ENCODE results near the gene ACSF3.

ACSF3 gene

DNA sequence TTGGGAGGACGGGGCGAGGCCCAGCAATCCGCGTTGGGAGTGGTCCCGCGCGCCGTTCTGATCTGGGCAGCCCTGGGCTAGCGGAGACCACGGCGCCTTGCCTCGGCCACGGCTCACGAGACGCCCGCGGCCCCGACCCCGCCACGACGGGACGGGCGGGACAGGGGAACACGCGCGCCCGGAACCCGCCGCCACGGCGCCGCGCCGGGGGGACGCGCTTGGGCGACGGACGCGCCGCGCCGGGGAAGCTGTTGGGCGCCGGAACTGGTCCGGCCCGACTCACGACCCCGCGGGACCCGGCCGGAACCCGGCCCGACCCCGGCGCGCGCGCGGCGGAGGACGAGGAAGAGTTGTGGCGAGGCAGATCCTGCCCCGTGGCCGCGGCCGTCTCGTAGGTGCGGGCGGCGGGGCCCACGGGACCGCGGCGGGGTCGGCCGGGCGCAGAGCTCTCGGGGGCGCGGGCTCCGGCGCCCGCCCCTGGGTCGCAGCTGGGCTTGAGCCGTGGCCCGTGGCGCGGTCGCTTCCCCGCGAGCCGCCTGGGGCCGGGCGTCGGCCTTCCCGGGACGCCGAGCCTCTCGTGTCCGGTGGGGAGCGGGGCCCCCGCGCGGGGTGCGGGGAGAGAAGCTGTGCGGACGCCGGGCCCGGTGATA lies at the start of gene ACSF3:
Gene ACSF3, plus strand, starts transcription at position 251 of the 650 bp plus-strand sequence. CDS start 6,830 bp downstream, outside the sequence.
- H3K4me3 ChIP-seq (replicated peaks; ENCODE audit: low read depth, low read length) = peak within 1 kb of the TSS; percentile 87
- no peak for DNase-seq (ENCODE audit: extremely low read depth, low read depth)

DNA sequence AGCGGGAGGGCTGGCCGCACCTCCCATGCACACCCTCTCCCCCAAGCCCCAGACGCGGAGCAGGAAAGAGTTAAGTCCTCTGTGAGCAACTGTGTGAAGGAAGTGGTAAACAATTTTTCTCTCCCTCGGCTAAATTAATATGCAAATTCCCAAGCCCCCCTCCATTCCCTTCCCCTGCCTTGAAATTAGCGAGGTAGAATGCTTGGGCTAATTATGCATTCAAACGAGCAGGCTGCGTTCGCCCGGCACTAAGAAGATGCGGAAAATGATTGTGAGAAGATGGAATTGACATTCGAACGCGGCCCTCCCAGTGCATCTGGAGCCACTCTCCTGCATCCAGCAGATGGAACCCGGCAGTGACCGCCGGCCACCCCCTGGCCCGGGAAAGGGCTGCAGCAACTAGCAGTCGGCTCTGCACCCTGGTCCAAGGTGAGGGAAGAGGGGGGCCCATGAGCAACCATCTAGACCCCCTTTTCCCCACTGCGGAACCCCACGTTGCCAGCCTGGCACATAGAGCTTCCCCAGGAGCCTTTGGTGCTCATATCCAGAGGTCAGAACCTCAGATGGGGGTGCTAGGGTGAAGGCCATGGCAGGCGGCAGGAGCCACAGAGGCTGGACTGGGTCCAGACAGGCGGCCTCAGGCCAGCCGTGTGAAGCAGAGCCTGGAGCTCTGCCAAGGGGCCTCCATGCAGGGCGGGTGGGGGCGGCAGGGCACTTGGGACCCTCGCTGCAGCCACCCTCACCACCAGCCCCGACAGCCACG lies 49.1 kb upstream of the ACSF3 start:
- H3K4me3 ChIP-seq (replicated peaks; ENCODE audit: low read depth, low read length) = no peak overlapping the region
- no peak for DNase-seq (ENCODE audit: extremely low read depth, low read depth)
- TF ChIP-seq CTCF (IDR thresholded peaks at IDR 0.05; ENCODE audit: low read depth, low read length, missing control alignments) = no peak

More for the DNA sequence above, at the start of gene ACSF3:
- no peak for TF ChIP-seq CTCF (IDR thresholded peaks at IDR 0.05; ENCODE audit: low read depth, low read length, missing control alignments)

- no peak for TF ChIP-seq CTCF (IDR thresholded peaks at IDR 0.05; ENCODE audit: low read depth, low read length, missing control alignments)
- no peak overlapping the region for H3K4me3 ChIP-seq (replicated peaks; ENCODE audit: low read depth, low read length)
- DNase-seq (ENCODE audit: extremely low read depth, low read depth) = no peak
Measured at GRCh38 chr16:89045181-89045815, 48.4 kb upstream of the ACSF3 start.

GRCh38 chr16:89045881-89046280 lies 47.8 kb upstream of the ACSF3 start:
- no peak overlapping the region for H3K4me3 ChIP-seq (replicated peaks; ENCODE audit: low read depth, low read length)
- DNase-seq (ENCODE audit: extremely low read depth, low read depth) = no peak
- TF ChIP-seq CTCF (IDR thresholded peaks at IDR 0.05; ENCODE audit: low read depth, low read length, missing control alignments) = no peak

GRCh38 chr16:89046491-89046890 lies 47.2 kb upstream of the ACSF3 start:
- no peak for DNase-seq (ENCODE audit: extremely low read depth, low read depth)
- no peak overlapping the region for H3K4me3 ChIP-seq (replicated peaks; ENCODE audit: low read depth, low read length)
- no peak for TF ChIP-seq CTCF (IDR thresholded peaks at IDR 0.05; ENCODE audit: low read depth, low read length, missing control alignments)

DNA sequence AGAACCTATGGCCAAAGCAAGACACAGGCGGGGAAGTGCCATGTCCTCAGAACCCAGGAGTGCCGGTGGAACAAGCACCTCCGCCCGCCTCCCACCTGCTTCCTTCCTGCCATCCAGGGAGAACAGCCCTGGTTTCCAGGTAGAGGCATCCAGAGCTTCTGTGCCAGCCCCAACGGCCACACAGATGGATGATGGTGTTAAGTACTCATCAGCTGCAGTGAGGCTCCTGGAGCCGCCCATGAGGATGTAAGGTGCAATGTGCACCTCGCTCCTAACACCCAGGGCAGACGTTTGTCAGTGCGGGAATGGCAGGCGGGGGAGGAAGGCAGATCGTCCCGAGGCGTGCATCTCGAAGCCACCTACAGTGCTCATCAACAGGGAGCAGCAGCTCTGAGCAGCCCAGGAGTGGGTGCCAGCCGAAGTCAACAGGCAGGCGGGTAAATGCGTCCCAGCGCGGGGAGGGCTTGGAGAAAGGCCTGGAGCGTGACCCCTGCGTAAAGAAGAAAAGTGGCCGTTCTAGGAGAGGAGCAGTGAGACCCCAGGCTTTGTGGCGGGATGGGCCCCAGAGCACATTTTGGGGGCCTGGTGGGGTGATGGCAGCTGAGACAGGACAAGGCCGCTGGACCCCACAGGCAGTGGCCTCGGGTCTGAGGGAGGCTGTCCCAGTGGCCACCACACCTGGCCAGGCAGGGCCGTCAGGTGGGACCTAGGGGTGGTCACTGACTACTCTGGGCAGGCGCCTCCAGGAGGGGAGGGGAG lies 46.1 kb upstream of the ACSF3 start:
- no peak overlapping the region for H3K4me3 ChIP-seq (replicated peaks; ENCODE audit: low read depth, low read length)
- no peak for TF ChIP-seq CTCF (IDR thresholded peaks at IDR 0.05; ENCODE audit: low read depth, low read length, missing control alignments)
- no peak for DNase-seq (ENCODE audit: extremely low read depth, low read depth)

Measured in HFF-Myc (cell line).